ENCODE results near the gene ZNF575.

- TF ChIP-seq CTCF (conservative IDR thresholded peaks at IDR 0.05; ENCODE audit: low read depth in 2 of 2): no peak
- no peak for TF ChIP-seq CREB1 (CRISPR knock-in tag; IDR thresholded peaks at IDR 0.05; ENCODE audit: low read depth)
- no peak for TF ChIP-seq EZH2 (IDR thresholded peaks at IDR 0.05; ENCODE audit: low read depth, unreplicated experiment)
- TF ChIP-seq REST (IDR thresholded peaks at IDR 0.05; ENCODE audit: unreplicated experiment): no peak
- TF ChIP-seq POLR2AphosphoS5 (IDR thresholded peaks at IDR 0.05; ENCODE audit: low read depth): no peak
- TF ChIP-seq EZH2phosphoT487 (IDR thresholded peaks at IDR 0.05; ENCODE audit: unreplicated experiment): no peak
Observed at GRCh38 chr19:43572171-43572588, 39.2 kb downstream of the ZNF575 start.

All from GM23338 (cell line).